GM21786 (cell line): ENCODE data around the gene GALNT2.

ENCODE experiments used
- ATAC-seq: cut with Tn5 transposase; IDR thresholded peaks from one replicate; pipeline ENCODE4 v1.9.1; 2021; ENCODE audit not compliant: unreplicated experiment

The GALNT2 gene

GRCh38 chr1:230090194-230090711 is 23.2 kb downstream of the GALNT2 start:
- ATAC-seq, result no peak

GRCh38 chr1:230091473-230092231 is 24.6 kb downstream of the GALNT2 start:
- ATAC-seq, result no peak

GRCh38 chr1:230094746-230095145 is 27.7 kb downstream of the GALNT2 start:
- ATAC-seq, result no peak

GRCh38 chr1:230095938-230096337 is 28.9 kb downstream of the GALNT2 start:
- no peak for ATAC-seq

- ATAC-seq, result no peak
Observed at GRCh38 chr1:230097370-230097769, 30.3 kb downstream of the GALNT2 start.

- ATAC-seq, result no peak
Observed at GRCh38 chr1:230098723-230099122, 31.7 kb downstream of the GALNT2 start.

GRCh38 chr1:230099465-230099864 is 32.4 kb downstream of the GALNT2 start:
- no peak for ATAC-seq

GRCh38 chr1:230100932-230101331 is 33.9 kb downstream of the GALNT2 start:
- ATAC-seq, result no peak

- ATAC-seq, result no peak
Observed at GRCh38 chr1:230101556-230101955, 34.5 kb downstream of the GALNT2 start.

GRCh38 chr1:230102046-230102445 is 35.0 kb downstream of the GALNT2 start:
- ATAC-seq, result no peak

GRCh38 chr1:230102472-230102871 is 35.4 kb downstream of the GALNT2 start:
- no peak for ATAC-seq

GRCh38 chr1:230103306-230104173 is 36.5 kb downstream of the GALNT2 start:
- ATAC-seq, result no peak

GRCh38 chr1:230104395-230105244 is 37.6 kb downstream of the GALNT2 start:
- ATAC-seq, result peak; percentile 53

GRCh38 chr1:230105245-230105753 is 38.3 kb downstream of the GALNT2 start:
- ATAC-seq, result no peak

GRCh38 chr1:230105754-230106625 is 39.0 kb downstream of the GALNT2 start:
- peak; percentile 22 for ATAC-seq

GRCh38 chr1:230107941-230108340 is 40.9 kb downstream of the GALNT2 start:
- no peak for ATAC-seq

GRCh38 chr1:230108580-230108979 is 41.5 kb downstream of the GALNT2 start:
- no peak for ATAC-seq

- ATAC-seq, result no peak
Observed at GRCh38 chr1:230109066-230109465, 42.0 kb downstream of the GALNT2 start.

GRCh38 chr1:230109895-230110667 is 43.0 kb downstream of the GALNT2 start:
- peak; percentile 77 for ATAC-seq
